ENCODE measurements around the gene TBCK. TPM values are rescaled to one million over a fixed set of nuclear protein-coding genes. Genes with fewer than 3 reads are reported as not detected.

TBCK gene
- total RNA-seq, 1 donor from 2014 or later = 64.5 TPM

DNA sequence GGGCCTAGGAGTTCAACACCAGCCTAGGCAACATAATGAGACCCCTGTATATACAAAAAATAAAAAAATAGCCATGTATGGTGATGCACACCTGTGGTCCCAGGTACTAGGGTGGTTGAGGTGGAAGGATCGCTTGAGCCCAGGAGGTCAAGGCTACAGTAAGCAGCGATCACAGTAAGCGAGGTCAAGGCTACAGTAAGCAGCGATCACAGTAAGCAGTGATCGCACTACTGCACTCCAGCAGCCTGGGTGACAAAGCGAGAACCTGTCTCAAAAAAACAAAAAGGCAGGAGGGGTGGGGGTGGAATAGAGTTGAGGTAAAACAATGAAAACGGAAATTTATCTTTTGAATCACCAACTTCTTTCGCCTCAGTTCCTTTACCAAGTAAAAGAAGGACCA lies 29.4 kb downstream of the TBCK start:
- DNase-seq (ENCODE audit: low spot score) = no peak

DNA sequence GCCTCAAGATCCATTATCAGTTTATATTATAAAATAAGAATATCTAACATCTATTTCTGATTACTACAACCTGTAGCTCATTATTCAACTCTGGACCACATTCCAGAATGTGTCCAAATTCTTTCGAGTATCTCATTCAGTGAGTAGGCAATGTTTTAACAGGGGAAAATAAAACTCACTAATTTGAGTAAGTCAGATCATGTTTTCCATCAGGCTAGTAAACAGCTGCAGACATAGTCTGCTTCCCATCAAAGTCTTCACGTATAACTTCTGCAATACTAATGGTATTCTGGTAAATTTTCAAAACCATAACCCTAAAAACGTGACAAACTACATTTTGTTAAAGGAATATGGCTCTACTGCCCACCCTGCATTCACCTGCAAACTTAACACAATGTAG lies 31.8 kb downstream of the TBCK start:
- no peak for DNase-seq (ENCODE audit: low spot score)

GRCh38 chr4:106277140-106277675 lies 38.8 kb downstream of the TBCK start:
- no peak for DNase-seq (ENCODE audit: low spot score)

- no peak for DNase-seq (ENCODE audit: low spot score)
Measured at GRCh38 chr4:106273831-106274230, 42.2 kb downstream of the TBCK start.

GRCh38 chr4:106270736-106271135 lies 45.3 kb downstream of the TBCK start:
- DNase-seq (ENCODE audit: low spot score) = no peak

DNA sequence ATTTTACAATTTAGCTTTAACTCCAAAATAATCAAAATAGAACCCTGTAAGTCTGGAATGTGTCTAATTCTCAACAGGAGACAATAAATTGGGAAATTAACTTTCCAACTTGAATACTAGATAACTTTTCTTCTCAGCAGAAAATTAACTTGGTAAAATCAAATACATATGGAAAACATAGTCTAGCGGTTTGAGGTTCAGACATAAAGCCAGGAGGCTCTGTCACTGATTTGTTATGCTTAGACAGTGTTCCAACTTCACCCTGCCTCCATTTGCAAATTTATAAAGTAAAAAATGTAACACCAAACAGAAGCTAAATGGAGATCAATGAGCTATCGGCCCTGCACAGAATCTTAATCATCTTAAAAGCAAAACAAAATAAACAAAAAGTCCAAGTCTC lies 46.3 kb downstream of the TBCK start:
- DNase-seq (ENCODE audit: low spot score) = no peak

DNA sequence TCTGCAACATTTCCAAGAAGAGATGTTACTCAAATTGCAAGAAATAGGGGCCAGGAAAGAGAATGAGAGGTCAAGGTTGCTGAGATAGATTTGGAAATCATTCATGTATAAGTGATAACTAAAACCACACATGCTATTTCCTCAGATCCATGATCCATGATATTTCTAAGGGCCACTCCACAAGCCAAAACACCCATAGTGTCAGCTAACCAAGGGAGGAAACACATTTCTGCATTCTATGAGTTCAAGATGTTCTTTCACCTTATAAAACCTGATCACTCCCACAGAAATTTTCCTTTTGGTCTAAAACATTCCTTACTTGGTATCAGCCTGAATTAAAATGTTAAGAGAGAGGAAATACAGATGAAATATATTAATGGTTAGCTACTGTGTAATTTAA lies 47.2 kb downstream of the TBCK start:
- DNase-seq (ENCODE audit: low spot score) = no peak

GRCh38 chr4:106266201-106266600 lies 49.8 kb downstream of the TBCK start:
- no peak for DNase-seq (ENCODE audit: low spot score)

DNA sequence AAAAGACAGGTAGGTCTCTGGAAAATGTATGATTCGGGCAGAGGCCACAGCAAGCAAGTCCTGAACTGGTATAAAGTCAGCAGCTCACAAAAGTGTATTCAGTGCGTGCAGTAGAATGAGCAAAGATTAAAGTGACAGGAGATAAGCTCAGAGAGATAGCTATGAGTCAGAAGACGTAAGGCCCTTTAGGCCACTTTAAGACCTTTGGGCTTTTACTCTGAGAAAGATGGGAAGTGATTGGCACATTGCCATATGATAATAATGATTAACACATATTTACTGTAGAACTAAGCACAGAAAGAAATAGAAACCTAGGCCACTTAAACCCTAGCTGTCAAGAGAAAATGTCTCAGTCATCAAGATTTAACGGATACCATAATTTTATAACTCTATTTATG lies 51.7 kb downstream of the TBCK start:
- no peak for DNase-seq (ENCODE audit: low spot score)

DNA sequence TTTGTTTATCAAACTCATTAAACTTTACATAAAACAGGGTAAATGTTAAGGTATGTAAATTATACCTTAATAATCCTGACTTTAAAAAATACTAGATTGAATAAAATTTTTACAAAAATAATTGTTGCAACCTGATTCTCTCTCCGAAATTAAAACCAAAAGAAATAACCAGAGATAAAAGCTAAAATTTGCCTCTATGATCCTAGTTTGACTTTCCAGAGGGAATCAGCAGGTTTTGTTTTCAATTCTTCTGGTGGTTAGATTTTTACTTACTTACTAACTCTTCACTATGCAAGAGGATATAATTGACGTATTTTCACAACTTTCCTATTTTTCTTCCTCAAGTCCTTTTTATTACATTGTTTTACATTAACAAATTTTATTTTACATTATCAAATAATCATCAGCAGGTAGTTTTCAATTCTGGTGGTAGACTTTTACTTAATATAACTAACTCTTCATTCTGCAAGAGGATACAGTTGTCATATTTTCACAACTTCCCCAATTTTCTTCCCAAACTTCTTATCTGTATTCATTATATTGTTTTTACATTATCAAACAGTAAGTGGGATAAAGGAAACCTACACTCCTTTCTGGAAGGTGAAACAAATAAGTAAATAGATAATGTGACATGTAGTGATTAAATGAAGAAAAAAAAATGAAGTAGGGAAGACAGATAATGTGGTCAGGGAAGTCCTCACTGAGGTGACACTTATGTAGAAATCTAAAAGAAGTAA lies 52.2 kb downstream of the TBCK start:
- DNase-seq (ENCODE audit: low spot score) = no peak

- no peak for DNase-seq (ENCODE audit: low spot score)
Measured at GRCh38 chr4:106261980-106262379, 54.0 kb downstream of the TBCK start.

DNA sequence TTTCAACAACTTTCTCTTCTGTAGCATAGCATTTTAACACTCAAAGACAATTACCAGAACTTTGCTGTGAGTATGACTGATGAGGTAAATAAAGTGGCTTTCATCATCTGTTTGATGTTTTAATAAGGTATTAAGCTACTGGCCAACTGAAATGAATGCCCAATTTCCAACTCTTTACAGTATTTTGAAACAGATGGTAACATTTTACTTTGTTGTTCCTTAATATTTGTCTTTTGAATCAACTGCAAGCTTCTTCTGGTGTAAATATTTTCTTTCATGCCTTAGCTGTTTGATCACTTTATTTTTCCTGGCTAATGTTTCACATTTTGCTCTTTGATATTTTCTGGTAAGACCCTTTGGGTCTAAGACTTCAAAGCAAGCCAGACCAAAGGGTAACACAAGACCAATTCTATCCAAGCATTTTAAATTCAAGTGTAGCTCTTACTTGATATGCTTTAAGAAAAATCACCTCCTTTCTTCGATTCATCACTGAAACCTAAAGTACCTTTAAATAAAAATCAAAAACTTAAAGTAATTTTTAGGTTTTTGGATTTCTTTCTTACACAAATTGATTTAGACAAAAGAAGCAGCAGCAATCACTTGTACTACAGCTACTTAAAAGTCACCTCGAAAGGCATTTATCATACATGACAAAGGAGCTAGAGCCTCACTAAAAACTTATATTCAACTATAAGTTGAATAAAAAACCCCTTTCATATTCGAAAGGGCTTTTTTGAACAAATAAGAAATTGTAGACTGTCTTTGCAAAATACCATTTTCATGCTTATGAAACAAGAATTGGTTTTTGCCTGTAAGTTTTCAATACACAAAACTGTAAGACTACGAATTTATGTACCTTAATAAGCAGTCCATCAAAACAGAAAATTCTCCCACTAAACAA lies 57.6 kb downstream of the TBCK start:
- no peak for DNase-seq (ENCODE audit: low spot score)

DNA sequence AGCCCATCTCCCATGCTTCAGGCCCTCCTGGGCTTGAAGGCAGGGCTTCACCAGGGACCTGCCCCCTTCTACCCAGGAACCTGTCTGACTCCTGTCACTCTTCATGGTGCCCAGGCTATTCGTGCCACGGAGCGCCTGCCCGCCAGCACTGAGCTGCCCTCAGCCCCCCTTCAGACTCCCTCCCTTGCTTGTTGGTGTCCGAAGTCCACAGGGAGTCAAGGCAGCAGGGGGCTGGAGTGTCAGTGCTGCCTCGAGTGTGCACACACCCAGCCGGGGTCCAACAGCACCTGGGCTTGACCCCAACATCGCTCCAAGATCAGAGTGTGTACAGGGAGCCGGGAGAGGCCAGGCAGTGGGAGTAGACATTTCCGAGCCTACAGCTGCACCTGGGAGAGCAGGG lies 59.8 kb downstream of the TBCK start:
- DNase-seq (ENCODE audit: low spot score) = no peak

DNA sequence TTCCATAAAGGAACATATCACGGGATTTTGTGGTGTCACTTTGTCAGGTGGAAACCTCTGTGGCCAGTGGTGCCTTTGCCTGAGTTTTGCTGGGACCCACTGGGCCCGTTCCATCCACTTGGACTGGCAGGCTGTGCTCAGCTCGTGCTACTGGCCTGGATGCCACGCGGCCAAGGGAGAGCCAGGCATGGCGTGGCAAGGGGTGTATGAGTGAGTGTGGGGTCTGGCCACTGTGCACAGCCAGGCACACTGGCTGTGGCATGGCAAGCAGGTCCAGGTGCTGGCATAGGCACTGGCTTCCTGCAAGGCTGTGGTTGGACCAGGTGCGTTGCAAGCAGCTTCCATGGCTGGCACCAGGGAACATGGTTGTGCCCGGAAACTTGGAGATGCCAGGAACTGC lies 60.8 kb downstream of the TBCK start:
- no peak for DNase-seq (ENCODE audit: low spot score)

DNA sequence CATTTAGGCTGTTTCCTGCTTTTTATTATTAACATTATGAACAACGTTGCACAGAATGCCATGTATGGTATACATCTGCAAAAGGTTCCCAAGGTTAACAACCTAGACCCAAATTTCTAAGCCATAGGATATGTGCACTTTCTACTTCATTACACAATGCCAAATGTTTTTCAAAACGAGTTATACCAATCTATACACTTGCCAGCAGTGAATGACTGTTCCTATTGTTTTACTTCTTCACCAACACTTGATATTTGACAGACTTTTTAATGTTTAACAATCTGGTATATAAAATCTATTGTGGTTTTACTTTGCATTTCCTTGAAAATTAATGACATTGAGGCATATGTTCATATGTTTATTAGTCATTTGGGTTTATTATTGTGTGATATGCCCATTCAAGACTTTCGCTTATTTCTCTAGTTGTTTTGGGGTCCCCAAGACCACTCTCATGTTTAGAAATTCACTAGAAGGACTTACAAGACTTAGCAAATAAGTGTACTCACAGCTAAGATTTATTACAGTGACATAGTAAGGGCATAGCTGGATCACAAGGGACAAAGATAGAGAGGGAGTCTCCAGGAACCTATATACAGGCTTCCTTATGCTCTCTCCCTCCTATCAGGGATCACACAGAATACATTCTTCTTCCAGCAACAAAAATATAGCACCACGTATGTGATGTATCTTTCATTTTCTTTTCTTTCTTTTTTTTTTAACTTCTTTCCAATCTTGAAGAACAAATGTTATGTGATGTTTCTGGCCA lies 62.5 kb downstream of the TBCK start:
- no peak for DNase-seq (ENCODE audit: low spot score)

DNA sequence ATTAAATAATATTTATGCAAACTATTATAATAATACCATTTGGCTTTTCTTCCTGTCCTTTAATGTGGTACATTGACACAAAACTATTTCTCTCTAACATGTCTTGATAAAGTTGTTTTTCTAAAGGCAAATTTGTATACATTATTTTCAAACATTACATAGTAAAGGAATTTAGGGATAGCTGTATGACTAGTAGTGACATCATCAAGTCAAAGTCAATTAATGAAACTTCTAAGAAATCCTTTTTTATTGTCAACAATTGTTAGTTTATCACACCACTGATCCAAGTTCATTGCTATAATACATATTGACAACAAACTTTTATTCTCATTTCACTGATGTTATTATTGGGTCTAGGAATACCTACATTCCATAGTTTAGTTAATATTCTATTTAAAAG lies 68.4 kb downstream of the TBCK start:
- no peak for DNase-seq (ENCODE audit: low spot score)

GRCh38 chr4:106246441-106246840 lies 69.6 kb downstream of the TBCK start:
- no peak for DNase-seq (ENCODE audit: low spot score)

GRCh38 chr4:106245176-106245575 lies 70.8 kb downstream of the TBCK start:
- no peak for DNase-seq (ENCODE audit: low spot score)

- no peak for DNase-seq (ENCODE audit: low spot score)
Measured at GRCh38 chr4:106240699-106241098, 75.3 kb downstream of the TBCK start.

DNA sequence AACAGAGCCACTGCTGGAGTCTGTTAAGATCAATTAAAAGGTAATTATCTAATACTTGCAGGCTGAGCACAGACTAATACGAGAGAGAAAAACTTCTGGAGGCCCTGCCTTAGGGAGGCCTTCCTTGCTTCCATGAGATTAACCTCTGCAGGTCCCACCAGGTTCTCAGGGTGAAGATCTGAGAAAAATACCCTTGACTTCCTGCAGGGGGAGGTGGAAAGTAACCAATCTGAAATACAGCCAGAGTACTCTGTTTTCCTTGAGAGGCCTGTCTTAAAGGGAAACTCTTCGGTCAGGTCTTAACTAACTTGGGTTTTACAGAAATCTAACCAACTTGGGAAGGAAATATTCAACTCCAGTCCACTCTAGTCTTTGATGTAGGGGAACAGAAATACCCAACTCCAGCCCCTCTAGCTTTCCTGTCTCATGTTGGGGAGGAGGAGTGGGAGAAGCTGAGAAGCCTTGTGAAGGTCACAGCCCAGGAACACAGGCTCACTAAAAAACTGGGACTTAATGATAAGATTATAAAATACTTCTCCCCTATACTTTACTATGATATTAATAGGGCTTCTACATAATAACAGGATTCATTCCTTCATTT lies 77.1 kb downstream of the TBCK start:
- no peak for DNase-seq (ENCODE audit: low spot score)

DNA sequence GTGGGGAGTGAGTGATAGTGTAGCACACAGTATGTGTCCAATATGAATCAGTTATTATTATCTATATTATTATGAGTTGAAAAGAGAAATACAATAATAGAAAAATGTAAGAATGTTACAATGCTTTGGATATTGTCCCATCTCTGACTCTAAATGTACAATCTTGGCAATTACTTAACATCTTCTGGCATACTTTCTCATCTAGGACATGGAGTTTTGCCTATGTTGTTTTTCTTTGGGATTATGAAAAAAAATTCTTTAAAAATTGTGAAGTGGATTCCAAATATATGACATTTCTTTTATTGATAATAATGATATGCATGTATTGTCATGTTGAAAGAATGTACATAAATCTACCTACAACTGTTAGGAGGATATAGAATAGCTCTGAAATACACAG lies 84.1 kb downstream of the TBCK start:
- DNase-seq (ENCODE audit: low spot score) = no peak

GRCh38 chr4:106222548-106222947 lies 93.5 kb downstream of the TBCK start:
- no peak for DNase-seq (ENCODE audit: low spot score)

Measured in ureter (tissue), 1 donor.